GM23248 (cell line): Measurements from ENCODE around the gene PRSS33.

Experiments used
- EZH2 ChIP-seq: fragments of 200-600 bp; sonication (generic); IDR thresholded peaks from 2 replicates; pipeline ENCODE4 v1.6.1; 2018; ENCODE audit warnings: antibody characterized with exemption, mild to moderate bottlenecking; ENCODE audit not compliant: insufficient read depth, poor library complexity, severe bottlenecking
- EZH2phosphoT487 ChIP-seq: fragments of 200-600 bp; sonication (generic); IDR thresholded peaks from 2 replicates; pipeline ENCODE4 v1.6.1; 2018; ENCODE audit warnings: antibody characterized with exemption, moderate library complexity, mild to moderate bottlenecking, low read depth; ENCODE audit not compliant: insufficient read depth

- TF ChIP-seq EZH2phosphoT487: no peak
- no peak for TF ChIP-seq EZH2
Measured at GRCh38 chr16:2824626-2825025, 37.3 kb upstream of the PRSS33 start.
